Right ventricle myocardium inferior (tissue), 1 donor: ENCODE measurements around the gene NUDT16. TPM values are rescaled to one million over a fixed set of nuclear protein-coding genes. Genes with fewer than 3 reads are reported as not detected.
A peak's percentile ranks its signal among the peaks of the same experiment; 100 is the strongest.
"Not testable (repeated sequence)": the region's sequence is repeated elsewhere in the genome, so short reads cannot be mapped to it uniquely, and the experiment has no call there.

Experiments used
- ATAC-seq: fragments of 200-7000 bp; cut with Tn5 transposase; one replicate; pipeline ENCODE4 v1.9.1; 2020; ENCODE audit warnings: mild to moderate bottlenecking, moderate library complexity
- DNase-seq: peaks from one replicate; pipeline ENCODE4 v3.0.0; 2021; ENCODE audit errors: missing footprints
- intact Hi-C: fragments of 100-400 bp; cut with DNase I; formaldehyde crosslinking; loops from one replicate; pipeline ENCODE4 v1.11.0; 2022
- total RNA-seq: library from RNA; stranded (reverse); fragmentation: NEBNext Ultra II Directional; extraction: Animal tissue kit (Norgen Biotek cat#: 25700); gene quantifications from one replicate; pipeline ENCODE4 v1.2.1, GENCODE V29; 2021
- donor health status: DM: no; HTN: yes; CAD: no; lungs with severe emphysema.

NUDT16 gene
- total RNA-seq, 1 donor from 2014 or later, result 23.3 TPM

GRCh38 chr3:131374741-131375140 lies 6.8 kb upstream of the NUDT16 start:
- DNase-seq (no peak), ATAC-seq (no peak)
- intact Hi-C loops, result no loop called here

DNA sequence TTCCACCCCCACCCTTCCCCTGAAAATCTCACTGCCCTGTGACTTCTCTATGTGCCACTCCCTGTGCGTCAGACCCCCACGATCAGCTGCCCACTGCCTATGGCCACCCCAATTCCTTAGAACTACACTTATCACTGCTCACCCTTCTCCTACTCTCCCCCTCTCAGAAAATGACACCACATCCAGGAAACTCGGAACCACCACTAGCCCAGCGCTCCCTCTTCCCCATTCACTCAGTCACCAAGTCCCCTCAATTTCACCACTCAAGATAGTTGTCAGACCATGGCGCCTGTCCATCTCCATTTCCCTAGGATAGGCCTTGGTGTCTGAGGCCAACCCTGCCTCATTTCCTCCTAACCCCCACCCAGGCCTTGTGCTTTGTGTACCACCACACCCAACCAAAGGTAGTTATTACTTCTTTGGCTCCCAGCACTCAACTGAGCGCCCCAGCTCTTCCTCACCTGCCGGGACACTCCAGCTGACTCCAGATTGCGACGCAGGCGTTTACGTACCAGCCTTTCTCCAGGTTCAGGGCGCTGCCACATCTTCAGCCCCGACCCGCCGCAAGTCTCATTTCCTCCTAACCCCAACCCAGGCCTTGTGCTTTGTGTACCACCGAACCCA lies 641 bp upstream of the NUDT16 start:
- intact Hi-C loops, result loop anchor here (5.0 to 10.0 kb wide), 4 partner anchors 124 to 1344 kb away; partner anchors contain the start of genes ASTE1, ATP2C1, MRPL3 and NEK11
- DNase-seq, ATAC-seq: not testable (repeated sequence)

- ATAC-seq, result peak; percentile 67
- peak; percentile 82 for DNase-seq
- intact Hi-C loops, result loop anchor here (10.0 kb wide), 3 partner anchors 118 to 1338 kb away; partner anchors contain the start of genes ASTE1, MRPL3, NEK11 and NPHP3
Observed at GRCh38 chr3:131386429-131387165, 5.0 kb downstream of the NUDT16 start.

DNA sequence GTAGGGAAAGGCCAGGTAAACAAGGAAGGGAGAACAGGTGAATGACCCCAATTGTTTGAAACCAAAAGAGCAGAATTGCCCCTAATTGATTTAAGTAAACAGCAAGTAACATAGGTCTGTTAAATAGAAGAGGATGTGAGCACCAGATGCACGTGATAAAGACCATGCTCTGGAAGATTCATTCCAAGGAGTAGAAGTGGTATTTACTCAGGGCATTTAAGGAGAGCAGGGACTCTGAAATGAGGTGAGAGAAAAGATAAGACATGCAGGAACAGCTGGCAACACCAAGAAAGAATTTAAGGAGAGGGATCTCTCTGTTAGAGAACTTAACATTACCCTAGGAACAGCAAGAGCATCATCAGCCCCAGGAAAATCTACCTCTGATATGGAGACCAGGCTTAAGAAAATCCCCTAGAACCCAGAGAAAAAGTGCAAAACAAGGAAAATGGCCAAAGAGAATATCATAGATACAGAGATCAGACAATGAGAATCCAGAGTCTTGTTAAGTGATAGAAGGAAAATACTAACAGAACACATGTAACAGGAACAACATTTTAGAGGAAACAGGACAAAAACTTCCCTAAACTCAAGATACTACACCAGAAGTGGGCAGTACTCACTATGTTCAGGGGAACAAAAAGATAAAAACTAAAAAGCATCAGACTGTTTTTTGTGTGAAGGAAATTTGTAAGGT lies 6.4 kb downstream of the NUDT16 start:
- no peak for ATAC-seq
- no peak for DNase-seq
- intact Hi-C loops, result loop anchor here (10.0 kb wide), 3 partner anchors 117 to 1337 kb away; partner anchors contain the start of genes ASTE1, MRPL3, NEK11 and NPHP3

- intact Hi-C loops, result loop anchor here (10.0 kb wide), 3 partner anchors 116 to 1336 kb away; partner anchors contain the start of genes ASTE1, MRPL3, NEK11 and NPHP3
- ATAC-seq, result no peak
- DNase-seq, result no peak
Observed at GRCh38 chr3:131388490-131388799, 6.9 kb downstream of the NUDT16 start.

- intact Hi-C loops, result no loop called here
- no peak for DNase-seq
- ATAC-seq, result no peak
Observed at GRCh38 chr3:131390331-131390730, 8.8 kb downstream of the NUDT16 start.

DNA sequence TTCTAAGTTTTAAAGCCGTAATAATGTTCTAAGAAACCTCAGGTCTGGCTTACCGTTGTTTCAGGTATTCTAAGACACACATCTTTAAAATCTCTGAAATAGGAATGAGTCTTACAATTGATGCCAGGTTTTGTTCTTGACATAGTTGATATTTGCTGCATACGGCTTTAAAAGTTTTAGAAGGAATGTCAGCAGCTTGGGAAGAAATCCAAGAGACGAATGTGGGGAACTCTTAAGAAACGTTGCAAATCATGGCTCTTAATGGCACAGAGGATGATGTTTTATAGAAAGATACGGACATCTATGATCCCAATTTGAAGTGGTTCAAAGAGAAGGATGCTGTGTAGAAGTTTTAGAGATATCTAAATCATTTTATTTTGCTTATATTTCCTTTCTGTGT lies 11.5 kb downstream of the NUDT16 start:
- DNase-seq (no peak), ATAC-seq (no peak)
- intact Hi-C loops, result no loop called here

DNA sequence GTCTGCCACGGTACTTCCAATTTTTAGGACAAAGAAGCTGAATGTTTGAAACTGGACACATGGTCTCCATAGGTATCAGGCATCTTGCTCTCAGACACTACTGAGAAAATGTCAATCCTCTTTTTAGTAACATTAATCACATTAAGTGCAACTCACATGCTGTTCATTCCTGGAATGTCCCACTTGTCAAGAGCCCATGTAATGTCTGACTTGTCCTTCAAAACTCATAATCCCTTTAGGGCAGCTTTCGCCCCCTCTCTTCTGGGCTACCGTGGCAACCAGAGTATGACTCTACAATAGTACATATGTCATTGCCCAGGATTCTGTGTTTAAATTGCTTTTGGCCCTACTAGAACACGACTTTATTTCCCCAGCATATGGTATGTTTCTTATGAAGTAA lies 12.3 kb downstream of the NUDT16 start:
- intact Hi-C loops, result no loop called here
- ATAC-seq (no peak), DNase-seq (no peak)

DNA sequence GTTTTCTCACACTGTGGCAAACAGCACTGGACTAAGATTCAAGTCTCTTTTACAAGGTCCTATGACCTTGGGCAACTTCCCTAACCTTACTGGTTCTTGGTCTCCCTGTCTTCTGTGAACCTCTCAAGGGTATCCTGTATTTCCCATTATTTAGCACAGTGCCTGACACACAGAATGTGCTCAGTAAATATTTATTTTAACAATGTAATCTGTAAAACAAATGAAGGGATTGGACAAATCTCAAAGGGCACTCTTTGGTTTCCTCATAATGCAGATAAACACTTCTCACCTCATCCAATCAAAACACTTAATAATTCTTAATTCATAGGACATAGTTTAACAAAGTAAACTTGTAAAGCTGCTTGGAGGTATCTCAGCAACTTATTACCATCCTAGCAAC lies 12.8 kb downstream of the NUDT16 start:
- intact Hi-C loops, result no loop called here
- ATAC-seq, result no peak
- DNase-seq, result no peak

DNA sequence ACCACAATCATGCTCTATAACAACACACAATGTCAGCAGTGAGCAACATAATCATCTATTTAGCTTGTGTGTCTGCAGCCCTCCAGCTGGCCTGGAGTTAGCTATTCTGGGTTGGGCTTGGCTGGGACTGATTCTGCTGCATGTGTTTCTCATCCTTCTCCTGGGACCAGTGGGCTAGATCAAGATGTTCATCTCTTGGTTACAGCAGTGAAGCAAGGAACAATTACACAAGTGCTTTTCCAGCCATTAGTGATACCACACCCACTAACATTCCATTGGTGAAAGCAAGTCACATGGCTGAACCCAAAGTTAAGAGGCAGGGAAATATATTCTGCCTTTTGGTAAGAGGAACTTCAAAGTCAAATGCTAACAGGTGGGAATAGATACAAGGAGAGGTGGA lies 14.6 kb downstream of the NUDT16 start:
- DNase-seq (no peak), ATAC-seq (peak; percentile 80)
- intact Hi-C loops, result no loop called here

GRCh38 chr3:131397889-131398288 lies 16.3 kb downstream of the NUDT16 start:
- intact Hi-C loops, result no loop called here
- DNase-seq (no peak), ATAC-seq (no peak)

- no peak for DNase-seq
- ATAC-seq, result no peak
- intact Hi-C loops, result no loop called here
Observed at GRCh38 chr3:131401978-131402377, 20.4 kb downstream of the NUDT16 start.

- DNase-seq (no peak), ATAC-seq (no peak)
- intact Hi-C loops, result no loop called here
Observed at GRCh38 chr3:131402391-131403039, 20.9 kb downstream of the NUDT16 start.

DNA sequence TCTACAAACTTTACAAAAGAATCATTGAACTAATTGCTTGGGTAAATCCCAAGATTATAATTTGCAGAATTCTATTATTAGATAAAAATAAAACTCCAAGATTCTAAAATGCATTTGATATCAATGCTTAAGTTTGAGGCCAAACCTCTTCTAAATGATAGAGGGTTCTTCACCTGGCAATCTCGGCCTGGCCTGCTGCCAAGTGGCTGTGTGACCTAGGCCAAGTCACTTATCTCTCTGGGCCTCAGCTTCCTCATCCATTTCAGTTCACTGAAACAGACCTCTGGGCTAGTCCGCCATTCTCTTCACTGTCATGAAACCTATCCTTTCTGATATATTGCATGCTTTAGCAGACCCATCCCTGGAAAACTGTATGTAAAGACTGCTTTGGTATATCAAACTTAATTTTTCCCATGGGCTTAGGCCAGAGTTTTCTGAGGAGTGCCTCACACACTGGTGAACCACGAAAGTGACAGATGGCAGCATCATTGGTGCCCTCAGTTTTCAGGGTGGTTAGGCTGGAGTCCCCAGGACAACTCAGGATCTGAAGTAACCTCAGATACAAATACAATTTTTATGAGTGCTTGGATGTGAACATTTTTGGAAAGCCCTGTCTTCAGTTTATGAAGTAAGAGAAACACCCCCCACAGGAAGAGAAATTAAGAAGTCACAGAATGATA lies 21.8 kb downstream of the NUDT16 start:
- DNase-seq (no peak), ATAC-seq (no peak)
- intact Hi-C loops, result no loop called here

DNA sequence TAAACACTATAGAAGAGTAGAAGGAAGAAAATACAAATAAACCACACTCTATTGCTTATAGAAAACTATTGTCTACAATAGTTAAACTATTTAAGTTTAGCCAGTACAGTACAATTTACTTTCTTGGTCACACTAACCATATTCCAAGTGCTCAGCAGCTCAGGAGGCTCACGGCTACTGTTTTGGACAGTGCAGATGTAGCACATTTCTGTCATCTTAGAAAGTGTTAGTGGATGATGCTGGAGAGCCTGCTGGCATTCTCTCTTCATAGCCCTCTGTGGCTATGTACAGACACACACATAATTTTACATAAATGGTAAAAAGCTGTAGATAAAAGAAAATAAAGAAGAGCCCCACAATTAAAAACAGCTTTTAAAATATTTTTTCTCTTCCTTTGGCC lies 23.8 kb downstream of the NUDT16 start:
- ATAC-seq (no peak), DNase-seq (no peak)
- intact Hi-C loops, result no loop called here

- intact Hi-C loops, result no loop called here
- DNase-seq (no peak), ATAC-seq (no peak)
Observed at GRCh38 chr3:131406274-131406673, 24.7 kb downstream of the NUDT16 start.

DNA sequence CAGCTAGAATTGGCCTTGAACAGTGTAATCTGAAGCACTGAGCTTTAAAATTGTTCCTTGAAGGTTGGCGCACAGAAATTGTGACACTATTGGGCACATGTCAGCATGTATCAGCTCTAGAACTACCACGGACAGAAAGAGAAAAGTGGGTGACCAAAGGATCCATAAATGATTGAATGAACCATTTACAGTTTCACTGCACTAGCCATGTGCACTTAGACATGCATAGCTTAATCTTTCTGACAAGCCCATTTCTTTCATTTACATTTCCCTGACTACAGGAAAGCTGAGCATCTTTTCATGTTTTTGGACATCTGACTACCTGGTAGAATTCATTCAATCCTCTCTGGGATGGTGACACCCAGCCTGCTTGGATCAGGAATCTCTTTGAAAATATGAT lies 36.2 kb downstream of the NUDT16 start:
- intact Hi-C loops, result no loop called here
- ATAC-seq (no peak), DNase-seq (no peak)

DNA sequence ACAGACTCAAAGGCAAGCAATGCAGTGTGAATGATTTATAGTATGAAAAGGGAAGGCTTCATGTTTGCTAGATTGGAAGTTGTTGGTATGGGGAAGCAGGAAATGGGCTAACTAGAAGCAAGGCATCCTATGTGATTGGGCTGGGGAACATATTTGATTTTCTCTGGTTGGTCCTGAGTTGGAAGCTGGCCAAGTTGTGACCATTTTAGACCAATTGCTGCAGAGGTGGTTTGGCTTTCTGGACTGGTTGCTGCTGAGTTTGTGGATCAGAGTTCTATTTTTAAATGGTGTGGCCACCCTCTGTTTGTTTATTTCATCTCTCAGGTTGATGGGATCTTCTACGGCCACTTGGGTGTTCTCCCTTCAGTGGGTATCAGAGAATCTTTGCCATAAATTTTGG lies 39.7 kb downstream of the NUDT16 start:
- ATAC-seq, result no peak
- no peak for DNase-seq
- intact Hi-C loops, result no loop called here

DNA sequence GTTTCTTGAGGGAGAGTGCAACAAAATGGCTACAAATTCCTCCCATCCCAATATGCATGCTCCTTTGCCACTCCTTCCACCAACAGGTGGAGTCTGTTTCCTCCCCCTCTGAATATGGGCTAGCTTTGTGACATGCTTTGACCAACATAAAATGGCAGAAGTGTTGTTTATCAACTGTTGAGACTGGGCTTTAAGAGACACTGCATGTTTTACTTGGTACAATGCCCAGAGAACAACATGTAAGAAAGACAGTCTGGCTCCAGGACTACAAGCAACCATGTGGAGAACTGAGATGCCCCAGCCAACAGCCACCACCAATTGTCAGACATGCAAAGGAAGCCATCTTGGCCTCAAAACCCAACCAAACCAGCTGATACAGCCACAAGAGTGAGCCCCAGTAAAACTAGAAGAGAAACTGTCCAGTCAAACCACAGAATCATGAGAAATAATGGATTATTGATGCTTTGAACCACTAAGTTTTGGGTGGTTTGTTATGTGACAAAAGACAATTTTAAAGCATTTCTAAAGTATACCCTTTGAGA lies 40.5 kb downstream of the NUDT16 start:
- DNase-seq (no peak), ATAC-seq (no peak)
- intact Hi-C loops, result no loop called here
